ENCODE results near the gene NEK4.

- TF ChIP-seq CTCF (conservative IDR thresholded peaks at IDR 0.05) (no peak), ZFX (IDR thresholded peaks at IDR 0.05) (no peak)
Measured at GRCh38 chr3:52779011-52779836, 8.5 kb upstream of the NEK4 start.
